Activated CD4-positive, alpha-beta memory T cell treated with anti-CD3 and anti-CD28 coated beads, Interleukin-2, amount 10 ng/mL, durations not matched to agents 7 days and 5 days (primary cell): ENCODE measurements around the gene AARSD1. TPM values are rescaled to one million over a fixed set of nuclear protein-coding genes. Genes with fewer than 3 reads are reported as not detected.
A peak's percentile ranks its signal among the peaks of the same experiment; 100 is the strongest.
"Not testable (repeated sequence)": the region's sequence is repeated elsewhere in the genome, so short reads cannot be mapped to it uniquely, and the experiment has no call there.

Source experiments
- CTCF ChIA-PET: fragments of 350-600 bp; sonication (Branson Sonifier 250); formaldehyde crosslinking; loops from one replicate; lab custom pipeline; 2021; ENCODE audit warnings: antibody characterized with exemption, inconsistent platforms; lab: Charles Lee
- POLR2A ChIA-PET: fragments of 350-600 bp; sonication (Branson Sonifier 250); formaldehyde crosslinking; loops from one replicate; lab custom pipeline; 2021; ENCODE audit warnings: antibody characterized with exemption; lab: Charles Lee
- DNase-seq: peaks from one replicate; pipeline ENCODE4 v3.0.0-alpha.2; 2020
- H3K27ac Mint-ChIP-seq: one replicate; pipeline ENCODE4 v1.8.0; 2021; ENCODE audit warnings: mild to moderate bottlenecking, mixed read lengths
- H3K27me3 Mint-ChIP-seq: one replicate; pipeline ENCODE4 v1.8.0; 2021; ENCODE audit warnings: mixed read lengths
- H3K36me3 Mint-ChIP-seq: one replicate; pipeline ENCODE4 v1.8.0; 2021; ENCODE audit warnings: low read depth, mixed read lengths
- H3K4me1 Mint-ChIP-seq: one replicate; pipeline ENCODE4 v1.8.0; 2021; ENCODE audit warnings: mixed read lengths
- H3K4me3 Mint-ChIP-seq: one replicate; pipeline ENCODE4 v1.8.0; 2021; ENCODE audit warnings: mild to moderate bottlenecking, mixed read lengths
- H3K9me3 Mint-ChIP-seq: one replicate; pipeline ENCODE4 v1.8.0; 2021; ENCODE audit warnings: mixed read lengths
- total RNA-seq, 2 experiments: library from RNA; stranded (reverse); gene quantifications; one replicate each; pipeline ENCODE4 v1.2.3, GENCODE V29; 2021

Gene AARSD1
- total RNA-seq, 2 experiments from 2014 or later, result 27.9 to 28.5 TPM

DNA sequence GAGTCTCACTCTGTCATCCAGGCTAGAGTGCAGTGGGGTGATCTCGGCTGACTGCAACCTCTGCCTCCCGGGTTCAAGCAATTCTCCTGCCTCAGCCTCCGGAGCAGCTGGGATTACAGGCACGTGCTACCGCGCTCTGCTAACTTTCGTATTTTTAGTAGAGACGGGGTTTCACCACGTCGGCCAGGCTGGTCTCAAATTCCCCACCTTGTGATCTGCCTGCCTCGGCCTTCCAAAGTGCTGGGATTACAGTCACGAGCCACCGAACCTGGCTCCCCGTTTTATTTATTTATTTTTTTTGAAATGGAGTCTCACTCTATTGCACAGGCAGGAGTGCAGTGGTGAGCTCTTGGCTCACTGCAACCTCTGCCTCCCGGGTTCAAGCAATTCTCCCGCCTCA, 11.4 kb upstream of the AARSD1 start:
- DNase-seq, H3K27ac Mint-ChIP-seq, H3K36me3 Mint-ChIP-seq, H3K9me3 Mint-ChIP-seq, H3K4me3 Mint-ChIP-seq, H3K27me3 Mint-ChIP-seq: not testable (repeated sequence)
- CTCF ChIA-PET, result interaction anchor here (0.6 to 1.1 kb wide), 2 partner anchors 9 to 152 kb away, joined by 3 read pairs; partner anchors contain the start of gene BECN1
- POLR2A ChIA-PET, result interaction anchor here (1.2 kb wide), 1 partner anchor 23 kb away, joined by 4 read pairs; the partner anchor contains the start of gene RPL27
- H3K4me1 Mint-ChIP-seq, result peaks cover 14% of the 10 kb centered on the region

DNA sequence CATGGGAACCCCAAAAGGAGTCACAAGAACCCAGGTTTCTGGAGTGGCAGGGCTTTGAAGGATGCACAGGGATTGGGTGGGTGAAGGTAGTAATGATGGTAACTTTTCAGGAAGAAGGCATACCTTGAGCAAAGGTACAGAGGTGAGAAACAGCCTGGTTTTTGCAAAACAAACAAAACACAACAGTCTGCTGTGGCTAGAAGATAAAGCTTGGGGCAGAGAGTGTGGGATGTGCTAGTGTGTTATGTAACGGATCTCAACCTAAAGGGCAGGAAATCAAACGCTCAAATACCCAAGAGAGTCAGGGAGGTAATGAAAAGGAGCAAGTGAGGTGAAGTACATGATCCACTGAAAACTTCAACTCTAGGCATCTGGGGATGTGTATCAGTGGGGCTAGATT, 11.0 kb upstream of the AARSD1 start:
- ChIA-PET POLR2A (no interaction called here), CTCF (interaction anchor here (1.1 kb wide), 1 partner anchor 151 kb away, joined by 3 read pairs; the partner anchor contains the start of gene BECN1)
- Mint-ChIP-seq H3K36me3 (peaks cover under 1% of the 10 kb centered on the region), H3K27ac (no peak overlapping the region), H3K4me1 (peaks cover 13% of the 10 kb centered on the region), H3K4me3 (no peak overlapping the region), H3K9me3 (no peaks in the 10 kb centered on the region), H3K27me3 (no peaks in the 10 kb centered on the region)
- no peak for DNase-seq

DNA sequence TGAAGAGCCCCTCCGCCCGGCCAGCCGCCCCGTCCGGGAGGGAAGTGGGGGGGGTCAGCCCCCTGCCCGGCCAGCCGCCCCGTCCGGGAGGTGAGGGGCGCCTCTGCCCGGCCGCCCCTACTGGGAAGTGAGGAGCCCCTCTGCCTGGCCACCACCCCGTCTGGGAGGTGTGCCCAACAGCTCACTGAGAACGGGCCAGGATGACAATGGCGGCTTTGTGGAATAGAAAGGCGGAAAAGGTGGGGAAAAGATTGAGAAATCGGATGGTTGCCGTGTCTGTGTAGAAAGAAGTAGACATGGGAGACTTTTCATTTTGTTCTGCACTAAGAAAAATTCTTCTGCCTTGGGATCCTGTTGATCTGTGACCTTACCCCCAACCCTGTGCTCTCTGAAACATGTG, 9.1 kb upstream of the AARSD1 start:
- H3K36me3 Mint-ChIP-seq, DNase-seq, CTCF ChIA-PET, H3K27ac Mint-ChIP-seq, H3K27me3 Mint-ChIP-seq, POLR2A ChIA-PET, H3K4me1 Mint-ChIP-seq, H3K9me3 Mint-ChIP-seq, H3K4me3 Mint-ChIP-seq: not testable (repeated sequence)

DNA sequence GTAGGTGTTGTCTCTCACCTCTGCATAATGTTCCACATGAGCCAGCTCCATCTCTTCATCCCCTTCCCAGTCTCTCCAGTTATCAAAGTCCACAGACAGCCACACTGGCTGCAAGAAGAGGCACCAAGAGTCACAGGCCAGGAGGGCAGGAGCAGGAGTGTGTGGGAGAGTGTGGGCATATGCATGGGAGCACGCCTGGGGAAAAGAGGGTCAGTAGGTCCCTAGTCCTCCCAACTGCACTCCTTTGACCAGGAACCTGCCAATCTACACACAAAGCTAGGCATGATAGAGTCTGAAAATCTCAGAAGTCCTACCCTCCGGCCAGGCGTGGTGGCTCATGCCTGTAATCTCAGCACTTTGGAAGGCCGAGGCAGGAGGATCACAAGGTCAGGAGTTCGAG, 7.3 kb upstream of the AARSD1 start:
- no peak overlapping the region for H3K4me3 Mint-ChIP-seq
- ChIA-PET CTCF (interaction anchor here (1.2 kb wide), 1 partner anchor 26 kb away, joined by 3 read pairs; the partner anchor contains the start of gene RPL27), POLR2A (no interaction called here)
- no peak overlapping the region for H3K27ac Mint-ChIP-seq
- H3K36me3 Mint-ChIP-seq, result no peaks in the 10 kb centered on the region
- H3K27me3 Mint-ChIP-seq, result no peaks in the 10 kb centered on the region
- no peak for DNase-seq
- H3K4me1 Mint-ChIP-seq, result peaks cover 2% of the 10 kb centered on the region
- H3K9me3 Mint-ChIP-seq, result no peaks in the 10 kb centered on the region

DNA sequence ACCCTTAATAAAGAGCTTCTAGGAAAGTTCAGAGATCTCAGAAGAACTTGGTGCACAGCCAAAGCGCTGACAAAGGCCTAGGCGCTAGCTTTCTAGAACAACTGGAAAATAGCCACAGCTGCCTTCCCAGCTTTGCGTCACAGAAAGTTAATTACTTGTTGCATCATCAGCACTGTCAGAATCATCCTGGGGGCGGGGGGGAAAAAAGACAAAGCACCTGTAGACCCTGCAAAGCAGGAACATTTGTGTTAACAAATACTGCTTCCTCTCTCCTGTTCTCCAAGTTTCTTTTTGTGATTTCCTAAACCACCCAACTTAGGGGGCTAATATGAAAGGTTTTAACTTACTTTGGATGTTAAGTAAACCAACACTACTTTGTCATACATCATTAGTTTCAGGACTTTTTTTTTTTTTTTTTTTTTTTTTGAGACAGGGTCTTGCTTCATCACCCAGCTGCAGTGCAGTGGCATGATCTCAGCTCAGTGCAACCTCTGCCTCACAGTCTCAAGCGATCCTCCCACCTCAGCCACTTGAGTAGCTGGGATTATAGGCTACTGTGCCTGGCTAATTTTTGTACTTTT, 4.8 kb upstream of the AARSD1 start:
- ChIA-PET CTCF (interaction anchor here (1.1 to 1.6 kb wide), 2 partner anchors 29 kb away, joined by 3 to 4 read pairs; partner anchors contain the start of gene RPL27), POLR2A (interaction anchor here (1.0 to 1.5 kb wide), 2 partner anchors 347 to 399 kb away, joined by 3 to 4 read pairs; no protein-coding TSS in a partner anchor)
- peaks cover 8% of the 10 kb centered on the region for H3K4me1 Mint-ChIP-seq
- no peaks in the 10 kb centered on the region for H3K27me3 Mint-ChIP-seq
- no peak for DNase-seq
- no peaks in the 10 kb centered on the region for H3K9me3 Mint-ChIP-seq
- H3K36me3 Mint-ChIP-seq, result peaks cover 6% of the 10 kb centered on the region
- no peak overlapping the region for H3K4me3 Mint-ChIP-seq
- no peak overlapping the region for H3K27ac Mint-ChIP-seq

DNA sequence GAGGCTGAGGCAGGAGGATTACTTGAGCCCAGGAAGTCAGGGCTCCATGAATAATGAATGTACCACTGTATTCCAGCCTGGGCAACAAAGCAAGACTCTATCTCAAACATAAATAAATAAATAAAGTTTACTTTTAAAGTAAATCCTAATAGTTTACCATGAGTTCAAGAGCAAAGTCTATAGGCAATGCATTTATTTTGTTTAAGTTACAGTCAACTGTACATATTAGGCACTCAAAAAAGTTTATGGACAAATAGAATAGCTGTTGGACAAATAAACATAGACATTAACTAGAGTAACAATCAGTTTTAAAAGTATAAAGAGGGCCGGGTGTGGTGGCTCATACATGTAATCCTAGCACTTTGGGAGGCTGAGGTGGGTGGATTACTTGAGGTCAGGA, 3.7 kb upstream of the AARSD1 start:
- ChIA-PET POLR2A (interaction anchor here (1.0 to 1.5 kb wide), 2 partner anchors 13 to 400 kb away, joined by 3 read pairs; partner anchors contain the start of gene RUNDC1), CTCF (interaction anchor here (0.6 to 1.1 kb wide), 2 partner anchors 16 to 30 kb away, joined by 3 read pairs; partner anchors contain the start of gene RPL27)
- no peak overlapping the region for H3K4me3 Mint-ChIP-seq
- H3K27me3 Mint-ChIP-seq, result no peaks in the 10 kb centered on the region
- H3K4me1 Mint-ChIP-seq, result peaks cover 15% of the 10 kb centered on the region
- no peaks in the 10 kb centered on the region for H3K9me3 Mint-ChIP-seq
- DNase-seq, result no peak
- peaks cover 7% of the 10 kb centered on the region for H3K36me3 Mint-ChIP-seq
- no peak overlapping the region for H3K27ac Mint-ChIP-seq

DNA sequence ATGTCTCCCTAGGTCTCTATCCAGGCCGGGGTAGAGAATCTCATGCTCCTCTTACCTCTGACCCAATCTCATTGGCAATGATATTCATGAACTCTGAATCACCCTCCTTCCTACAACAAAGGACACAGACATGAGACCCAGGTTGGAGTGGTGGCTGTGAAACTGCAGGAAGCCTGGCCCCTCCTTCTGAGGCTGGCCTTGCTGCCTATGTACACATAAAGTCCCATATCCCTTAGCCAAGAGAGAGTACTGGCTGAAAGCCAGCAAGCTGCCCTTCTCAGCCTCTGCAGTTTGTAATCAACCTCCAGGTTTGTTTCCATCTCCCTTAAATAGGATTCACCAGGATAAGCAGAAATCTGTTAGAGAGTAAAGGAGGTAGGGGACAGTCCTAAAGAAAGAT, 10.6 kb downstream of the AARSD1 start:
- CTCF ChIA-PET, result no interaction called here
- no peak for DNase-seq
- H3K36me3 Mint-ChIP-seq, result peaks cover 44% of the 10 kb centered on the region
- H3K9me3 Mint-ChIP-seq, result no peaks in the 10 kb centered on the region
- no peak overlapping the region for H3K27ac Mint-ChIP-seq
- no peak overlapping the region for H3K4me3 Mint-ChIP-seq
- no peaks in the 10 kb centered on the region for H3K27me3 Mint-ChIP-seq
- POLR2A ChIA-PET, result interaction anchor here (0.5 kb wide), 1 partner anchor 1112 kb away, joined by 3 read pairs; no protein-coding TSS in a partner anchor
- peaks cover 10% of the 10 kb centered on the region for H3K4me1 Mint-ChIP-seq

DNA sequence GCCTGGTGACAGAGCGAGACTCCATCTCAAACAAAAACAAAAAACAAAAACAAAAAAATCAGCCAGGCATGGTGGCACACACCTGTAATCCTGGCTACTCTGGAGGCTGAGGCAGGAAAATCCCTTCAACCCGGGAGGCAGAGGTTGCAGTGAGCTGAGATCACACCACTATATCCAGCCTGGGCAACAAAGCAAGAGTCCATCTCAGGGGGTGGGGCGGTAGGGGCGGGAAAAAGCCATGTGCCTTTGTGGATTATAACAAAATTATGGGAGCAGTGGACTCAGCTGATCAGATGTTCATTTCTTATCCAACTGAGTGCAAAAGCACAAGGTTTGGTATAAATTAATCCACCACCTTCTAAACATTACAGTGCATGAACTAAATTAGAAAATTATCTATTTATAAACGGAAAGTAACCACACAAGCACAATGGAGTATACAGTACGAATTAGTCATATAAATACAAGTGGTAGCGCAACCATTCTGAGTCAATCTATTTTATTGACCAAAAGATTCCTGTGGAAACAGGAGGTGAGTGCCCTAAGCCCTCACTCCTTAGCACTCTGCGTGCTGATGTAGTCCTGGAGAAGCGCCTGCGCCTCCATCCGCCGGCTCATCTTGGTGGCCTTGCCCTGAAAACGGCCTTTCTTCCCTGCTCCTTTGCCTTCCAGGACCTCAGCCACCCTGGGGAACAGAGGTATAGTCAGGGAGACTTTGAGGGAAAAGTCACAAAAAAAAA, 14.0 kb downstream of the AARSD1 start:
- Mint-ChIP-seq H3K27ac (no peak overlapping the region), H3K4me3 (no peak overlapping the region), H3K36me3 (peaks cover 28% of the 10 kb centered on the region), H3K9me3 (no peaks in the 10 kb centered on the region), H3K27me3 (no peaks in the 10 kb centered on the region), H3K4me1 (peaks cover 9% of the 10 kb centered on the region)
- POLR2A ChIA-PET, result no interaction called here
- no peak for DNase-seq
- CTCF ChIA-PET, result interaction anchor here (0.6 kb wide), 1 partner anchor 9 kb away, joined by 3 read pairs; no protein-coding TSS in a partner anchor

DNA sequence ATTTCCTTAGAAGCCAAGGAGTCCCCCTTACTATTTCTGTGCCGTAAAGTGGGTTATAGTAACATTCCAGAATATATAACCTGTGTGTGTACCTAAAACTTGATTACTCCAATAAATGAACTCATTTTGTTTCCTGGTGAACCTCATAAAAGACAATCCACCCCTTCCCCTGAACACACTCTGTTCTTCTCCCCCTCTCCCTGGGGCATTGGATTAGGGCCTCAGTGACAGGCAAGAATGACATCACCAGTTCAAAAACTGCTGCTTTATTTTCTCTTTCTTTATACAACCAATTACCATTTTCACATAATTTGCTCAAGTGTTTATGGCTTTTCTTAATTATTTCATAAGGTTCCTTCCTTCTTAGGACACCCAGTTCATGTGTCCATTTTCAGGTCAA, 17.4 kb downstream of the AARSD1 start:
- ChIA-PET POLR2A (no interaction called here), CTCF (no interaction called here)
- Mint-ChIP-seq H3K4me3 (no peak overlapping the region), H3K36me3 (peaks cover 19% of the 10 kb centered on the region), H3K27me3 (no peaks in the 10 kb centered on the region), H3K4me1 (peaks cover 2% of the 10 kb centered on the region), H3K27ac (no peak overlapping the region), H3K9me3 (no peaks in the 10 kb centered on the region)
- no peak for DNase-seq

DNA sequence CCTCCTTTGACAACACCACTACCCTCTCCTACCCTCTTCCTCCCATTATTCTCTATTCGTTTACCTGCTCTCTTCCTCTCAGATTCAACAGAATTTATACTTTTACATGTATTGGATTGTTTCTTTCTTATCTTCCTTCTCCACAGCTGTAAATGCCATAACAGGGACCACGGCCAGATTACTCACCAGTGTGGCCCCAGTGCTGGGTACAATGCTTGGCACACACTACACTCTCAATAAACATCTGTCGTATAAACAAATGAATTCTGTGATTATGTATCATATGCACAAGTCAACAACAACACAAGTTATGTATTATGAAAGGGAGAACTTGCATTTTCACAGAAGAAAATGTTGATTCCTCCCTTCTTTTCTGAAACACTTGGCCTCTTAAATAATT, 20.0 kb downstream of the AARSD1 start:
- ChIA-PET CTCF (no interaction called here), POLR2A (no interaction called here)
- H3K27ac Mint-ChIP-seq, result no peak overlapping the region

DNA sequence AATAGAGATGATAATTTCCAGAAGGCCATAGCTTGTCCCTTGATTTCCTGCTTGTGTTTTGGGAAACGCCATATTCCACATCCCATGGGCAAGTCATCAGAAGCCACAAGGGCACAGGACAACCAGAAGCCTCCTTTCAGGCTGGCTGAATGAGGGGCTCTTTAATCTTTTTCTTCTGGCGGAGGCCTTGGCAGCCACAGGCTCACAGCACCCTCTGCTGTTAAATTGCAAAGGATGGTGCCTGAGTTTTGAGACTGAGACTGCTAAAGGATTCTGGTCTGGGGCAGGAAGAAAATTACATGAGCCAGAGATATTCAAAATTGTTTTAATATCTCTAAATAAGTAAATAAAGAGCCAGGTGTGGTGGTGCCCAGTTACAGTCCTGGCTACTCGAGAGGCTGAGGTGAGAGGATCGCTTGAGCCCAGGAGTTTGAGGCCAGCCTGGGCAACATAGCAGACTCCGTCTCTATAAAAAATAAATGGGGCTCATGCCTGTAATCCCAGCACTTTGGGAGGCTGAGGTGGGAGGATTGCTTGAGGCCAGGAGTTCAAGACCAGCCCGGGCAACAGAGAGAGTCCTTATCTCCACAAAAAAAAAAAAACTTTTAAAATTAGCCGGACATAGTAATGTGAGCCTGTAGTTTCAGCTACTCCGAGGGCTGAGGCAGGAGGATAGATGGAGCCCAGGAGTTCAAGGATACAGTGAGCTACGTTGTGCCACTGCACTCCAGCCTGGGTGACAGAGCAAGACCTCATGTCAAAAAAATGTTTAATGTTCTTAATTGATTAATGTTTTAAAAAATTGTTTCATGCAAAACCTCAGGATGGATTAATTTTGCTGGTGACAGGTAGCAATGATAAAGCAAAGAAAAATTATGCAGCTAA, 26.3 kb downstream of the AARSD1 start:
- Mint-ChIP-seq H3K4me3 (no peak overlapping the region), H3K27me3 (peaks cover 19% of the 10 kb centered on the region), H3K27ac (no peak overlapping the region), H3K4me1 (no peaks in the 10 kb centered on the region), H3K36me3 (no peaks in the 10 kb centered on the region), H3K9me3 (no peaks in the 10 kb centered on the region)
- POLR2A ChIA-PET, result interaction anchor here (0.6 kb wide), 1 partner anchor 117 kb away, joined by 4 read pairs; no protein-coding TSS in a partner anchor
- CTCF ChIA-PET, result interaction anchor here (0.8 to 1.2 kb wide), 4 partner anchors 9 to 118 kb away, joined by 3 to 4 read pairs (median 4); partner anchors contain the start of gene BECN1
- DNase-seq, result peak; percentile 20

More for the DNA sequence above, 20.0 kb downstream of the AARSD1 start:
- no peaks in the 10 kb centered on the region for H3K9me3 Mint-ChIP-seq
- peaks cover 6% of the 10 kb centered on the region for H3K36me3 Mint-ChIP-seq
- no peaks in the 10 kb centered on the region for H3K4me1 Mint-ChIP-seq
- no peak for DNase-seq
- H3K27me3 Mint-ChIP-seq, result no peaks in the 10 kb centered on the region
- no peak overlapping the region for H3K4me3 Mint-ChIP-seq

DNA sequence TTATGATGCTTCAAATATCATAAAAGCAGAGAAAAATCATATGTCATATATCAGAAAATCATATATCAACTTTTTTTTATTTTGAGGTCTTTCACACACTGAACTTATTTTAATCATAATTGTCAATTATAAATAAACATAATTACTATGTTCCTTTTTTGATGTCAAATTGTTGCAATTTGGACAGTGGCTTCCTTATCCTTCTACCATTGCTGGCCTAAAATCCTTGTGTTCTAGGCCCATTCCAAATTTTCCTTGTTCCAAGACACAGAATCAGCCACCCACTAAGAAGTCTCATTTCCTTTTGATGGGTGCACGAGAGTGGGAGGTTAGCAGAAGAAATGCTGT, 34.8 kb downstream of the AARSD1 start:
- ChIA-PET POLR2A (interaction anchor here (0.6 to 1.7 kb wide), 5 partner anchors 77 to 351 kb away, joined by 3 to 4 read pairs (median 3); partner anchors contain the start of genes BECN1, IFI35 and PSME3), CTCF (interaction anchor here (0.8 to 2.3 kb wide), 7 partner anchors 9 to 351 kb away, joined by 3 to 10 read pairs (median 3); partner anchors contain the start of genes BECN1, PTGES3L and RUNDC1)
- H3K27ac Mint-ChIP-seq, result no peak overlapping the region
- peaks cover 12% of the 10 kb centered on the region for H3K4me1 Mint-ChIP-seq
- no peak overlapping the region for H3K4me3 Mint-ChIP-seq
- H3K9me3 Mint-ChIP-seq, result no peaks in the 10 kb centered on the region
- H3K27me3 Mint-ChIP-seq, result peaks cover 8% of the 10 kb centered on the region
- no peaks in the 10 kb centered on the region for H3K36me3 Mint-ChIP-seq
- no peak for DNase-seq
